Measurements from ENCODE around the gene GSTP1.

Gene GSTP1

GRCh38 chr11:67606492-67607295, 23.1 kb downstream of the GSTP1 start, which contains the start of gene NDUFV1:
Gene NDUFV1 (plus strand): TSS chr11:67606936. CDS start chr11:67607005, 69 bp downstream.
- Histone ChIP-seq H3K27me3 (ENCODE audit: low read length) (no peaks in the 10 kb centered on the region), H3K36me3 (ENCODE audit: low read length) (no peaks in the 10 kb centered on the region), H3K27ac (ENCODE audit: low read depth, low read length) (0 out of 2 replicates have a peak within 1 kb of the TSS, but pooled peaks have one; percentile 1)

DNA sequence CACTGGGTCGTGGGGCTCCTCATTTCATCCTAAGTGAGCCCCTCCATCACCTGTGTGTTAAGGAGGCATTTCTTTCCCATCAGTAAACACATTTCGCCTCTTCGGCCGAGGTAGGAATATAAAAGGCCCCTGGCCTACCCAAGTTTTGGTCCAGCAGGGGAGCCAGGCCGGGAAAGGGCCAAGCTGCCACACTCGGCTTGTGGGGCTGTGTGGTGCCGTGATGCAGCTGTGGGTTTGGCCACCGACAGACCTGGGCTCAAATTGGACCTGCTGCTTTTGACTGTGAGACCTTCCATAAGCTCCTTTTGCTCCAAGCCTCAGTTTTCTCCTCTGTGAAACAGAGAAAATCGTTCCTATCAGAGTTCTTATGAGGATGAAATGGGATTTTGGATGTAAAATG, 23.9 kb downstream of the GSTP1 start:
- Histone ChIP-seq H3K27ac (ENCODE audit: low read depth, low read length) (no peak overlapping the region), H3K4me2 (ENCODE audit: low read depth, low read length, poor library complexity, severe bottlenecking) (peak overlapping the region; percentile 87), H3K36me3 (ENCODE audit: low read length) (no peaks in the 10 kb centered on the region), H3K9ac (ENCODE audit: low read length) (peak overlapping the region; percentile 87), H3F3A (ENCODE audit: insufficient read depth) (no peaks in the 10 kb centered on the region; the same call in 1 of the 2 replicates), H4K20me1 (ENCODE audit: low read depth, low read length) (no peaks in the 10 kb centered on the region), H2AFZ (ENCODE audit: low read depth, low read length, severe bottlenecking) (no peak overlapping the region), H3K27me3 (ENCODE audit: low read length) (no peaks in the 10 kb centered on the region), H3K9me2 (replicated peaks; ENCODE audit: insufficient read depth, low read length) (no peaks in the 10 kb centered on the region), H3K9me3 (ENCODE audit: insufficient read depth, low read length) (0 out of 2 replicates have a peak, but pooled peaks cover 4% of the 10 kb centered on the region), H3K79me2 (ENCODE audit: insufficient read depth, low read length) (peaks cover 11% of the 10 kb centered on the region), H3K4me3 (ENCODE audit: insufficient read depth, low read length, poor library complexity, severe bottlenecking) (peak overlapping the region; percentile 70)
- TF ChIP-seq CTCF (IDR thresholded peaks at IDR 0.05; ENCODE audit: insufficient read depth, low read length, poor library complexity, severe bottlenecking) (no peak), EZH2phosphoT487 (conservative IDR thresholded peaks at IDR 0.05; ENCODE audit: low read length) (no peak)

More at GRCh38 chr11:67606492-67607295, 23.1 kb downstream of the GSTP1 start, which contains the start of gene NDUFV1:
- Histone ChIP-seq H3K9ac (ENCODE audit: low read length) (peak within 1 kb of the TSS; percentile 87), H3K4me3 (ENCODE audit: insufficient read depth, low read length, poor library complexity, severe bottlenecking) (peak within 1 kb of the TSS; percentile 70), H4K20me1 (ENCODE audit: low read depth, low read length) (no peaks in the 10 kb centered on the region), H3F3A (ENCODE audit: insufficient read depth) (no peaks in the 10 kb centered on the region; the same call in 1 of the 2 replicates), H3K79me2 (ENCODE audit: insufficient read depth, low read length) (peaks cover 11% of the 10 kb centered on the region), H3K9me3 (ENCODE audit: insufficient read depth, low read length) (0 out of 2 replicates have a peak, but pooled peaks cover 4% of the 10 kb centered on the region), H2AFZ (ENCODE audit: low read depth, low read length, severe bottlenecking) (peak within 1 kb of the TSS; percentile 71), H3K9me2 (replicated peaks; ENCODE audit: insufficient read depth, low read length) (no peaks in the 10 kb centered on the region), H3K4me2 (ENCODE audit: low read depth, low read length, poor library complexity, severe bottlenecking) (peak within 1 kb of the TSS; percentile 87)
- TF ChIP-seq EZH2phosphoT487 (conservative IDR thresholded peaks at IDR 0.05; ENCODE audit: low read length) (no peak), CTCF (IDR thresholded peaks at IDR 0.05; ENCODE audit: insufficient read depth, low read length, poor library complexity, severe bottlenecking) (peak; percentile 22)

DNA sequence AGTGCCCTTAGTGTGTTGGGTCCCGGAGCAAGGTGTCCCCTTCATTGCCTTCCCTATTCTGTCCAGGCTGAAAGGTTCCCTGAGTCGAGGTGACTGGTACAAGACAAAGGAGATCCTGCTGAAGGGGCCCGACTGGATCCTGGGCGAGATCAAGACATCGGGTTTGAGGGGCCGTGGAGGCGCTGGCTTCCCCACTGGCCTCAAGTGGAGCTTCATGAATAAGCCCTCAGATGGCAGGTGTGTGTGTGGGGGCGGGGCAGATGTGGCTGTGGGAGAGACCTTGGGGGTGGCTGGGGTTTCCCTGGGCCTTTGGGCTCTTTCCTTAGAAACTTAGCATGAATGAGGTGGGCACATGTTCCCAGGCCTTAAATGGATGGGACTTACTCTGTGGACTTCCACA, 24.9 kb downstream of the GSTP1 start:
- H3K36me3 ChIP-seq (ENCODE audit: low read length) = no peaks in the 10 kb centered on the region
- H3K9me3 ChIP-seq (ENCODE audit: insufficient read depth, low read length) = no peaks in the 10 kb centered on the region
- H3K9me2 ChIP-seq (replicated peaks; ENCODE audit: insufficient read depth, low read length) = no peaks in the 10 kb centered on the region
- no peak overlapping the region for H3K4me3 ChIP-seq (ENCODE audit: insufficient read depth, low read length, poor library complexity, severe bottlenecking)
- no peaks in the 10 kb centered on the region for H3K27me3 ChIP-seq (ENCODE audit: low read length)
- no peaks in the 10 kb centered on the region for H4K20me1 ChIP-seq (ENCODE audit: low read depth, low read length)
- TF ChIP-seq EZH2phosphoT487 (conservative IDR thresholded peaks at IDR 0.05; ENCODE audit: low read length) = no peak
- TF ChIP-seq CTCF (IDR thresholded peaks at IDR 0.05; ENCODE audit: insufficient read depth, low read length, poor library complexity, severe bottlenecking) = no peak
- H3K9ac ChIP-seq (ENCODE audit: low read length) = no peak overlapping the region
- no peak overlapping the region for H2AFZ ChIP-seq (ENCODE audit: low read depth, low read length, severe bottlenecking)
- H3K79me2 ChIP-seq (ENCODE audit: insufficient read depth, low read length) = peaks cover 11% of the 10 kb centered on the region
- H3K4me2 ChIP-seq (ENCODE audit: low read depth, low read length, poor library complexity, severe bottlenecking) = no peak overlapping the region
- H3K27ac ChIP-seq (ENCODE audit: low read depth, low read length) = no peak overlapping the region
- H3F3A ChIP-seq (ENCODE audit: insufficient read depth) = no peaks in the 10 kb centered on the region; the same call in 1 of the 2 replicates

All from SU-DHL-6 (cell line).